Activated naive CD4-positive, alpha-beta T cell (primary cell): Measurements from ENCODE around the gene LACC1.

Experiments used
- DNase-seq, 4 experiments: peaks; one replicate each; lab custom pipeline; 2025; lab: John Stamatoyannopoulos, UW

LACC1 gene

GRCh38 chr13:43884222-43884621 lies 4.5 kb downstream of the LACC1 start:
- no peak for DNase-seq

GRCh38 chr13:43894438-43894837 lies 14.7 kb downstream of the LACC1 start:
- no peak for DNase-seq

DNA sequence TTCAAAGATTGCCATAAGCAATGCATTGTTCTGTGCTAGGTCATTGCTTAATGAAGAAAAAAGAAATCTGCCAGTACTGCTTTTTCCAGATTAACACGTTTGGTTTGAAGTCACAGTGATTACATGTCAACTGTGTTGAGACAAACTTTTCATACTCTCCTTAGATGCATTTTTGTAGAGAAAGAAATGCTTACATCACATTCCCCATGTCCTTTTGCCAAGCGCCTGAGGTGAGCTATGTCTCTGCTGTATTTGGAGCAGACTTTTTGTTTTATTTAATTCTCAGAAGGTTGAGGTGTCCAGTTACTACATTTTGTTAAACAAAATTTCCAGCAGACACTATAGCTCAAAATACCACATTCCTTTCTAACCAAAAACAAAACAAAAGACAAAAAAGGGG lies 16.2 kb downstream of the LACC1 start:
- no peak for DNase-seq

- no peak for DNase-seq
These were observed 25.8 kb downstream of the LACC1 start for GRCh38 chr13:43905435-43906031.

GRCh38 chr13:43908156-43909126 lies 28.7 kb downstream of the LACC1 start:
- DNase-seq, result no peak

DNA sequence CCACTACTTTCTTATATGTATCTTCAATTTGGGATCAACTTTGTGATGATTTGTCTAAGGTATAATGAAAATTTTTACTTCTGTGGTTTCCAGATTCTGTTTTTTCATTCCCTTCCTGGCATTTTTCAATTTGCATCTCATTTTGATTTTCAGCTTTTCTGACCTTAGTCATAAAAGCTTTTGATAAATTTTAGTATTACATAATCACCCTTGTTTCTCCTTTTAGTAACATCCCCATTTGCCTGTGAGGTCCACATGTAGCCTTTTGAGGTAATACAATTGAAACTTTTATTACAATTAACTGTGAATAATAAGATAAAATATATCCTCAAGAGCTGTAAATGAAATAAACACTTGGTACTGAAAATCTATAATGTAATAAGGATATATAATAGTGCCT lies 31.2 kb downstream of the LACC1 start:
- no peak for DNase-seq

DNA sequence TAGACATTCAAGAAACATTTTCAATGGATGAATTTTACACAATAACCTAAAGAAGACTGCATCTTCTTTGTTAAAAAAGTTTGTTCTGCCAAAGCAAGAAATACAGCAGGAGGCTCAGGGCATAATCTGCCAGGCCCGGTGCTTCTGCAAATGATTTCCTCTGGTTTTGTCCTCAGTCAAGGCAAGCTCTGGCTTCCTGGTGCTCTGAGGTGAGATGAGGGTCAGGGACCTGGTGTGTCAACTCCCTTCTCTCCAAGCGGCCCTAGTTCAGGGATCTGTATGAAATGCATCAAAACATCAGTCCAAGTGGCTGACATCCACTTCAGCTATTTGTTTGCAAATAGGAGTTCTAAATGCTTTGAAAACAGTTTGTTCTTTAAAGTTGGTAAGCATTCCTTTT lies 31.6 kb downstream of the LACC1 start:
- no peak for DNase-seq

- DNase-seq, result no peak
These were observed 32.2 kb downstream of the LACC1 start for GRCh38 chr13:43911871-43912270.

GRCh38 chr13:43915451-43915850 lies 35.7 kb downstream of the LACC1 start:
- no peak for DNase-seq

GRCh38 chr13:43916828-43917227 lies 37.1 kb downstream of the LACC1 start:
- no peak for DNase-seq

GRCh38 chr13:43918636-43919035 lies 38.9 kb downstream of the LACC1 start:
- DNase-seq, result no peak

GRCh38 chr13:43920965-43921674 lies 41.4 kb downstream of the LACC1 start:
- no peak for DNase-seq

DNA sequence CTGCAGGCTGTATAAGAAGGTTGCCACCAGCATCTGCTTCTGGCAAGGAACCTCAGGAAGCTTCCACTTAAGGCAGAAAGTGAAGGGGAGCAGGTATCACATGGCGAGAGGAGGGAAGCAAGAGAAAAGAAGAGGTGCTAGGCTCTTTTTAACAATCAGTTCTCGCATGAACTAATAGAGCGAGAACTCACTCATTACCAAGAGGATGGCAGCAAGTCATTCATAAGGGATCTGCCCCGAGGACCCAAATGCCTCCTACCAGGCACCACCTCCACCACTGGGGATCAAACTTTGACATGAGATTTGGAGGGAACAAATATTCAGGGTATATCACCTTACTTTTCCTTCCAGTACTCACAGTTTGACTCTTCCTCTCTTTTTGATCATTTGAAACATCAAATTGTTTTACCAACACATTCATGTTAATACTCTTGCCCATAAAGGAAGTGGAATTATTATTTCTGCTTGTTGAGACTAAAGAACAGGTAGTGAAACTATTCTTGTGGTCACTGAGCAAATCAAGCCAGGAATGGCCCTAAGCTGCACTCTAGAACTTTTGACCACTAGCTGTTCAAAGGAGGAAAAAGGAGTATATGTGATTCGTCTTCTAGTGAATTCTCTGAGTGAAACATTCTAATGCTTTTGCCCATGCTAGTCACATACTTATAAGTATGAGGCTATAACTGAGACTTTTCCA lies 45.0 kb downstream of the LACC1 start:
- no peak for DNase-seq

GRCh38 chr13:43929947-43930346 lies 50.2 kb downstream of the LACC1 start:
- DNase-seq, result no peak

GRCh38 chr13:43933378-43933777 lies 53.7 kb downstream of the LACC1 start:
- no peak for DNase-seq

DNA sequence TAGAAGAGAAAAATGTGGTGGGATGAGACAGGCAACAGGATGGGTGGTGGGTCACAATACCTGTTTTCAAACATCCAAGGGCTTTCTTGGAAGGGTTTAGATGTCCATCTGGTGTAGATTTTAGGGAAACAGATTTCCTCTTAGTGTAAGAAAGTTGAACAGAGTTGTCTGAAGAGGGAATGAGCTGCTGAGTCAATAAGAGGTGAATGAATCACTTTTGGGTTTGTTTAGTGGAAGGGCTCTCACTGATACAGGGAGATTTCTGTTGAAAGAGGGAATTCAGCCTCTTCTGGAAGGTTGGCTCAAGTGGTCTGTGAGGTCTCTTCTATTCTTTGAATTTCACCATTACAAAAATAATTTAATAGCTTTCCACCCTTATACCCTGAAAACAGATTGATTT lies 54.6 kb downstream of the LACC1 start:
- no peak for DNase-seq

GRCh38 chr13:43935878-43936277 lies 56.2 kb downstream of the LACC1 start:
- DNase-seq, result no peak

- no peak for DNase-seq
These were observed 56.9 kb downstream of the LACC1 start for GRCh38 chr13:43936647-43937046.

DNA sequence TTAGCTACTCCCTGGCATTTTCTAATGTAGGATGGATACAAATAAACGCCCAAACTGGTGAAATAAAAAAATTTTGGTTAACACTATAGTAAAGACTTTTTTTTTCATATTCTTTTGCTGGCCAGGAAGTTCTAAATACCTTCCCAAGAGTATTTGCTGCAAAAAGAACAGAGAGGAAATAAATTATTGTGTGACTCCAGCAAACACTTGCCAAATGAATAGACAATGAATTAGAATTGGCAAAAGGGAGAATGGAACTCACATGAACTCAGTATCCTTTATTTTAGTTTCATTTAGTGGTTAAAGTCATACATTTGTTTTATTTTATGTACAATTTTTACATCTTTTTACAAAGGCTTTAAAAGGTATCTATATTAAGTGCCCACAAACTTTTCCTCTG lies 58.1 kb downstream of the LACC1 start:
- no peak for DNase-seq

DNA sequence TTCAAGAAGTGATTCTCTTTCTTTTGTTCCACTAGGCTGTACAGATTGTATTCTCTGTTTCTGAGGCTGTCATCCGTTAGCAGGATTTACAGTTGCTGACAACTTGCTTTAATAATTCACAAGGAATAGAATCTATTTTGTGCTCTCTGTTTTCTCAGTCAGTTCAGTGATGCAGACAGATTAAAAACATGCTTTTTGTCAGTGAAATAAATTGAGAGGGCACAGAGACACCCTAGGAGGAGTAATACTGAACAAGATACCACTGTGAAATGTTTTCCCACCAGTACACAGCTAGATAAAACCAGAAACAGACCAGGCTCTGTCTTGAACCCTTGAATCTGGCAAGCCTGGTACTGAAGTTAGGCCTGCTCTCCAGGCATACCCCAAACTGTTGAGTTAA lies 58.7 kb downstream of the LACC1 start:
- no peak for DNase-seq

DNA sequence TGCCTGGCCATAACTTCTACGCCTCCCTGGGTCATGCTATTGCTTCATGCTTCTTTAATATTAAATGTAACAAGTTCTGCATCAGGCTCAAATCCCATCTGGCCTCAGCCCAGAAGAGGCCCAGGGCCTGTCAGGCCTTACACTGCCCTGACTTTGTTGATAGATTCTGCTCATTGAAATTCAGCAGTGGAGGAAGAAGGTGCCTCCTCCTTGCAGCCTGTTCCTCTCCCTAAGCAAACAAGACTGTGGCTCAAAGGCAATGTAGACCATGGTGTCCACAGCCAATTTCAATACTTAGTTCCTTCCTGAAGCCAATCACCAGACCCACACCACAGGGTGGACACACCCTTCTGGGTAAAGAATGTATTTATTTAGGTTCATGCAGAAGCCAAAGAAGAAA lies 59.4 kb downstream of the LACC1 start:
- DNase-seq, result no peak

- no peak for DNase-seq
These were observed 62.6 kb downstream of the LACC1 start for GRCh38 chr13:43942286-43942685.
